ENCODE results near the gene PRR14L. TPM values are rescaled to one million over a fixed set of nuclear protein-coding genes. Genes with fewer than 3 reads are reported as not detected.
A peak's percentile ranks its signal among the peaks of the same experiment; 100 is the strongest.

The PRR14L gene
- total RNA-seq, 1 donor from 2014 or later, result 69.8 TPM

DNA sequence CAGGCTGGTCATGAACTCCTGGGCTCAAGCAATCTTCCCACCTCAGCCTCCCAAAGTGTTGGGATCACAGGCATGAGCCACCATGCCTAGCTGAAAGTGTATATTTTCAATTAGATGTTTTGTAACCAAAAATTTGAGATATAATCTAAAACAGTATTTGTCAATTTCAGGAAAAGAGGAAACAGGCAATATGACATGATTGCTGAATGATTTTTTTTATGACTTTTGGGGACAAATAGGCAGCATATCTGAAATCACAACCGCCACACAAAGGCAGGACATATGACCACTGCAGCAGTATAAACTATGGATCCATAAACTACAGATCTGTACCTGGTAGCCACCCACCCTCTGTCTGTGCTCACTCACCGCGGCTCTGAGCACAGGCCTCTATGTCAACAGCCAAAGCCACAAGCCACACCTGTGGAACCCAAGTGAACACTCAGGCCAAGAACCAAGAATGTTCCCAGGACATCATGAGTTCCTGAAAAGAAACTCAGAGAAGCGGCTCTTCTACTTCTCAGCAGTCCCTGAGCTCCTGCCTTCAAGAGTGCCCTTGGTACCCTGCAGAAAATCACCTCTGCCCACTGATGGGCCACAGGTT is 110.4 kb downstream of the PRR14L start:
- H3K27ac Mint-ChIP-seq (ENCODE audit: unreplicated experiment), result peak overlapping the region; percentile 4
- no peaks in the 10 kb centered on the region for H3K36me3 ChIP-seq (ENCODE audit: insufficient read depth, low read length)

DNA sequence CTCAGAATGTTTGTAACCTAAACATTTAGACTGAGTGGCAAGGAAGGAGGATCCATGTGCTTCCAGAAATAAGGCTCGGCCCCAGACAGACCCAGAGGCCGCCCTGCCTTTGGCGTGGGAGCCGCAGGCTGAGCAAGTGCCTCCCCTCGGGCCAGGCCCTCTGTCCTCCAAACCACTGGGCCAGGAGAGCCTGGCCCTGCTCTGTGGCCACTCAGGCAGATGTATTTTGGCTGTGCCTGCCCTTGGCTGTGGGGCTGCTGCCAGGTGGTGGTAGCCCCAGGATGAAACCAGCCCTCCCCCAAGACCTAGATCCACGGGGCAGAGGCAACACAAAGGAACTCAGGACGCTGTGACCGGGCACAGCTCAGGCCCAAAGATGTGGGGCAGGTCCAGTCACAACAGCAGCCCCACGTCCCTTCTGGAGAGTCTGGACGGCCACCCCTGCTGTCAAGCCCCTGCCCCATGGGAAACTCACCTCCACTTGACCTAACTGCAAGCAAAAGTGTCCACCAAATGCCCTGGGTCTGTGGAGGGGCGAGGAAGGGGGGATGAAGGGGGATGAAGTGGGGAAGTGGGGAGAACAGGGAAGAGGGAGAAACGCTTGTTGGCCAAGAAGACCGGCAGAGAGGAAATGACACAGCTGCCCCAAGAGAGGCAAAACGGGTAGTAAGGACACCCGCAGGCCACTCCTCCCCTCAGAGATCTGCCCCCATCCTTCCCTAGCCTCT is 111.9 kb downstream of the PRR14L start:
- Histone ChIP-seq H3K27ac (ENCODE audit: low read depth, low read length) (no peak overlapping the region), H3K27me3 (ENCODE audit: insufficient read depth, low read length) (no peaks in the 10 kb centered on the region), H3K4me1 (ENCODE audit: insufficient read depth, low read length) (peaks cover 3% of the 10 kb centered on the region), H3K4me3 (ENCODE audit: insufficient read depth, low read depth, low read length) (no peak overlapping the region), H3K9ac (ENCODE audit: low read length) (no peak overlapping the region), H2AFZ (ENCODE audit: low read depth, low read length) (no peak overlapping the region), H3K79me2 (ENCODE audit: insufficient read depth, low read length) (peaks cover 53% of the 10 kb centered on the region), H3K36me3 (ENCODE audit: insufficient read depth, low read length) (no peaks in the 10 kb centered on the region), H3K4me2 (ENCODE audit: low read length) (no peak overlapping the region), H4K20me1 (ENCODE audit: insufficient read depth, low read length) (peaks cover 56% of the 10 kb centered on the region), H3K9me3 (ENCODE audit: insufficient read depth, low read depth, low read length) (no peaks in the 10 kb centered on the region)
- Mint-ChIP-seq H3K36me3 (ENCODE audit: low read depth, unreplicated experiment) (peaks cover 9% of the 10 kb centered on the region), H3K4me1 (ENCODE audit: low read depth, unreplicated experiment) (peaks cover 13% of the 10 kb centered on the region), H3K4me3 (ENCODE audit: unreplicated experiment) (no peak overlapping the region), H3K9me3 (ENCODE audit: unreplicated experiment) (no peaks in the 10 kb centered on the region), H3K27me3 (ENCODE audit: low read depth, unreplicated experiment) (no peaks in the 10 kb centered on the region), H3K27ac (ENCODE audit: unreplicated experiment) (no peak overlapping the region)
- no peak for FAIRE-seq
- DNase-seq (ENCODE audit: low read depth), result no peak
- TF ChIP-seq EZH2 (IDR thresholded peaks at IDR 0.05; ENCODE audit: insufficient read depth, low read length) (no peak), CTCF (IDR thresholded peaks at IDR 0.05; ENCODE audit: insufficient read depth, low read depth, low read length) (no peak)

More for the DNA sequence above, 110.4 kb downstream of the PRR14L start:
- no peak overlapping the region for H3K9ac ChIP-seq (ENCODE audit: low read length)
- H3K9me3 ChIP-seq (ENCODE audit: insufficient read depth, low read depth, low read length), result no peaks in the 10 kb centered on the region
- Mint-ChIP-seq H3K27me3 (ENCODE audit: low read depth, unreplicated experiment) (no peaks in the 10 kb centered on the region), H3K9me3 (ENCODE audit: unreplicated experiment) (no peaks in the 10 kb centered on the region), H3K4me3 (ENCODE audit: unreplicated experiment) (no peak overlapping the region), H3K36me3 (ENCODE audit: low read depth, unreplicated experiment) (peaks cover 11% of the 10 kb centered on the region), H3K4me1 (ENCODE audit: low read depth, unreplicated experiment) (peaks cover 13% of the 10 kb centered on the region)
- H3K27ac ChIP-seq (ENCODE audit: low read depth, low read length), result no peak overlapping the region
- H3K79me2 ChIP-seq (ENCODE audit: insufficient read depth, low read length), result peaks cover 56% of the 10 kb centered on the region
- H3K4me3 ChIP-seq (ENCODE audit: insufficient read depth, low read depth, low read length), result no peak overlapping the region
- no peak for FAIRE-seq
- DNase-seq (ENCODE audit: low read depth), result no peak
- TF ChIP-seq EZH2 (IDR thresholded peaks at IDR 0.05; ENCODE audit: insufficient read depth, low read length), result no peak
- no peak for TF ChIP-seq CTCF (IDR thresholded peaks at IDR 0.05; ENCODE audit: insufficient read depth, low read depth, low read length)
- H3K4me2 ChIP-seq (ENCODE audit: low read length), result no peak overlapping the region
- H3K4me1 ChIP-seq (ENCODE audit: insufficient read depth, low read length), result peaks cover 3% of the 10 kb centered on the region
- peaks cover 46% of the 10 kb centered on the region for H4K20me1 ChIP-seq (ENCODE audit: insufficient read depth, low read length)
- H2AFZ ChIP-seq (ENCODE audit: low read depth, low read length), result no peak overlapping the region
- H3K27me3 ChIP-seq (ENCODE audit: insufficient read depth, low read length), result no peaks in the 10 kb centered on the region

DNA sequence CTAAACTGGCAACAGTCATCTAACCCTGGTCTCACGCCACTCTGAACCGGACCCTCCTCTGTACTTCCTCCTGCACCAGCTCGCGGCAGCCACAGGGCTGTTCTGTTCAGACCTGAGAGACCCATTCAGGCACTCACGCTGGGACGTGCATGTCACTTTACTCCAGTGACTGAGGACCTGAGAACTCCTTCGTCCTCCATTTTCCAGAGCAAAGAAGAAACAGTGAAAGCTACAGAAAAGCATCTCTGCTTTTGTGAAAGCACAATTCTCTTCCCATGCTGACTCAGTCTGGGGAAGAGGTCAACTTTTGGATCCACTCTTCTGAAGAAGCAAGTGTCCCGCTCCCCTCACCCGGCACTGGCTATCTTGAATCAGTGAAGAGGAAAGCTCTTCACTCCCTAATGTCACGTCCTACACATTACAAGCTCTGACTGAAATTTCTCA is 112.5 kb downstream of the PRR14L start:
- peaks cover 3% of the 10 kb centered on the region for H3K4me1 ChIP-seq (ENCODE audit: insufficient read depth, low read length)
- no peak overlapping the region for H3K4me3 ChIP-seq (ENCODE audit: insufficient read depth, low read depth, low read length)
- TF ChIP-seq CTCF (IDR thresholded peaks at IDR 0.05; ENCODE audit: insufficient read depth, low read depth, low read length) (no peak), EZH2 (IDR thresholded peaks at IDR 0.05; ENCODE audit: insufficient read depth, low read length) (no peak)
- H3K27ac ChIP-seq (ENCODE audit: low read depth, low read length), result no peak overlapping the region
- H3K79me2 ChIP-seq (ENCODE audit: insufficient read depth, low read length), result peaks cover 57% of the 10 kb centered on the region
- no peaks in the 10 kb centered on the region for H3K9me3 ChIP-seq (ENCODE audit: insufficient read depth, low read depth, low read length)
- H4K20me1 ChIP-seq (ENCODE audit: insufficient read depth, low read length), result peaks cover 58% of the 10 kb centered on the region
- Mint-ChIP-seq H3K4me1 (ENCODE audit: low read depth, unreplicated experiment) (peaks cover 13% of the 10 kb centered on the region), H3K9me3 (ENCODE audit: unreplicated experiment) (no peaks in the 10 kb centered on the region), H3K27ac (ENCODE audit: unreplicated experiment) (peak overlapping the region; percentile 72), H3K27me3 (ENCODE audit: low read depth, unreplicated experiment) (no peaks in the 10 kb centered on the region), H3K4me3 (ENCODE audit: unreplicated experiment) (no peak overlapping the region), H3K36me3 (ENCODE audit: low read depth, unreplicated experiment) (peaks cover 9% of the 10 kb centered on the region)
- H2AFZ ChIP-seq (ENCODE audit: low read depth, low read length), result no peak overlapping the region
- no peak overlapping the region for H3K9ac ChIP-seq (ENCODE audit: low read length)
- no peaks in the 10 kb centered on the region for H3K27me3 ChIP-seq (ENCODE audit: insufficient read depth, low read length)
- no peak overlapping the region for H3K4me2 ChIP-seq (ENCODE audit: low read length)
- no peak for FAIRE-seq
- no peak for DNase-seq (ENCODE audit: low read depth)
- no peaks in the 10 kb centered on the region for H3K36me3 ChIP-seq (ENCODE audit: insufficient read depth, low read length)
